HepG2 (cell line): ENCODE results near the gene SEL1L2. TPM values are rescaled to one million over a fixed set of nuclear protein-coding genes. Genes with fewer than 3 reads are reported as not detected.

Experiments
- ATAC-seq: fragments of 200-7000 bp; cut with Tn5 transposase; 3 replicates; pipeline ENCODE4 v1.9.1; 2020; ENCODE audit warnings: mild to moderate bottlenecking, moderate library complexity
- BruUV-seq: library from RNA; stranded (reverse); fragments of 400-500 nt; replicated peaks from 2 replicates; lab custom pipeline; 2021; lab: Mats Ljungman, UMichigan
- CTCF ChIA-PET: fragments of 300-600 bp; formaldehyde crosslinking; extraction: SDS; loops from one replicate; lab custom pipeline; 2021; ENCODE audit warnings: low total read pairs, inconsistent platforms, low intra/inter-chr PET ratio; lab: Yijun Ruan, JAX
- POLR2A ChIA-PET: fragments of 350-600 bp; sonication (Branson Sonifier 250); formaldehyde crosslinking; loops from one replicate; lab custom pipeline; 2020; ENCODE audit warnings: antibody characterized with exemption, inconsistent platforms; lab: Yijun Ruan, JAX
- DNase-seq: peaks from one replicate; pipeline ENCODE4 v3.0.0-alpha.2; 2015; ENCODE audit warnings: low spot score
- FAIRE-seq: peaks from 3 replicates; lab custom pipeline; 2011; peaks lifted over from hg19 to GRCh38; lab: Jason Lieb, UNC
- H2AFZ ChIP-seq: one replicate; pipeline ENCODE4 v1.6.1; 2011; ENCODE audit warnings: low read length, inconsistent platforms
- H3K27ac ChIP-seq: fragments of 300-600 bp; 3 replicates; pipeline ENCODE4 v1.8.0; 2011; ENCODE audit warnings: mixed run types, mild to moderate bottlenecking, mixed read lengths, low read length, inconsistent platforms; ENCODE audit not compliant: insufficient read depth; ENCODE audit errors: extremely low read length
- H3K27me3 ChIP-seq, 2 experiments: fragments of 200-600 bp in 1 of 2; 2 replicates in 1 of 2; 3 replicates in 1 of 2; pipeline versions ENCODE4 v1.6.0 to v1.8.0; 2011; ENCODE audit warnings: low read length in 2 of 2, mild to moderate bottlenecking in 2 of 2, moderate library complexity in 2 of 2, inconsistent platforms in 1 of 2; ENCODE audit not compliant: insufficient read depth in 2 of 2, control insufficient read depth in 1 of 2
- H3K36me3 ChIP-seq, 2 experiments: fragments of 200-600 bp in 1 of 2; replicated peaks in 1 of 2; 2 replicates in 1 of 2; 3 replicates in 1 of 2; pipeline versions ENCODE4 v1.5.1 to v1.8.0; 2011; ENCODE audit warnings: low read length in 2 of 2, inconsistent platforms in 1 of 2; ENCODE audit not compliant: insufficient read depth in 2 of 2, control insufficient read depth in 1 of 2
- H3K4me1 ChIP-seq: 2 replicates; pipeline ENCODE4 v1.5.1; 2012; ENCODE audit warnings: low read length, inconsistent platforms; ENCODE audit not compliant: insufficient read depth
- H3K4me2 ChIP-seq: 2 replicates; pipeline ENCODE4 v1.6.0; 2011; ENCODE audit warnings: low read depth, low read length, inconsistent platforms
- H3K4me3 ChIP-seq, 3 experiments: fragments of 200-600 bp in 1 of 3; sonication (generic), shearing (Covaris generic) in 1 of 3; replicated peaks in 1 of 3; 2 replicates each; pipeline ENCODE4 v1.5.1; 2011 to 2016; ENCODE audit warnings: low read length in 3 of 3, inconsistent platforms in 2 of 3, low read depth in 2 of 3, mild to moderate bottlenecking in 2 of 3, control low read depth in 1 of 3, mixed read lengths in 1 of 3; ENCODE audit not compliant: insufficient read depth in 1 of 3
- H3K79me2 ChIP-seq: one replicate; pipeline ENCODE4 v1.6.1; 2011; ENCODE audit warnings: low read length, inconsistent platforms; ENCODE audit not compliant: insufficient read depth
- H3K9ac ChIP-seq: 2 replicates; pipeline ENCODE4 v1.6.0; 2011; ENCODE audit warnings: mild to moderate bottlenecking, low read depth, low read length, inconsistent platforms; ENCODE audit not compliant: insufficient read depth
- H3K9me3 ChIP-seq: 2 replicates; pipeline ENCODE4 v1.5.1; 2012; ENCODE audit warnings: mild to moderate bottlenecking, low read length
- H4K20me1 ChIP-seq: 2 replicates; pipeline ENCODE4 v1.6.0; 2011; ENCODE audit warnings: inconsistent platforms, mild to moderate bottlenecking, low read length, moderate library complexity; ENCODE audit not compliant: insufficient read depth
- DNMT1 ChIP-seq: sonication (generic); formaldehyde crosslinking; IDR thresholded peaks from 2 replicates; pipeline ENCODE4 v1.5.1; 2020; ENCODE audit warnings: mild to moderate bottlenecking, missing genetic modification reagents
- ETV6 ChIP-seq: sonication (generic); formaldehyde crosslinking; conservative IDR thresholded peaks from 2 replicates; pipeline ENCODE4 v1.4.0; 2020; ENCODE audit warnings: missing genetic modification reagents
- FOXO4 ChIP-seq: sonication (generic); formaldehyde crosslinking; conservative IDR thresholded peaks from 2 replicates; pipeline ENCODE4 v1.8.1; 2023; ENCODE audit warnings: missing genetic modification reagents
- HMG20A ChIP-seq: IDR thresholded peaks from 2 replicates; pipeline ENCODE4 v1.6.1; 2016; ENCODE audit warnings: borderline replicate concordance
- JARID2 ChIP-seq: sonication (generic); formaldehyde crosslinking; IDR thresholded peaks from 2 replicates; pipeline ENCODE4 v1.8.1; 2023; ENCODE audit warnings: missing genetic modification reagents, inconsistent platforms; ENCODE audit not compliant: insufficient replicate concordance
- MEIS1 ChIP-seq: sonication (generic); formaldehyde crosslinking; IDR thresholded peaks from 2 replicates; pipeline ENCODE4 v1.9.0; 2021; ENCODE audit warnings: mild to moderate bottlenecking, missing genetic modification reagents, moderate library complexity, borderline replicate concordance
- NPAS2 ChIP-seq: sonication (generic); formaldehyde crosslinking; IDR thresholded peaks from 2 replicates; pipeline ENCODE4 v1.8.0; 2022; ENCODE audit warnings: mild to moderate bottlenecking, missing genetic modification reagents, borderline replicate concordance
- NR2F6 ChIP-seq, 2 experiments: IDR thresholded peaks; 2 replicates each; pipeline ENCODE4 v1.6.1; 2016; ENCODE audit warnings: antibody characterized with exemption in 1 of 2, mild to moderate bottlenecking in 1 of 2
- PAWR ChIP-seq: sonication (generic); formaldehyde crosslinking; IDR thresholded peaks from 2 replicates; pipeline ENCODE4 v1.4.0; 2020; ENCODE audit warnings: missing genetic modification reagents, mild to moderate bottlenecking, borderline replicate concordance
- REL ChIP-seq: sonication (generic); formaldehyde crosslinking; conservative IDR thresholded peaks from 2 replicates; pipeline ENCODE4 v1.8.0; 2022; ENCODE audit warnings: mild to moderate bottlenecking, missing genetic modification reagents, moderate library complexity
- SOX5 ChIP-seq: IDR thresholded peaks from 2 replicates; pipeline ENCODE4 v1.6.1; 2016; ENCODE audit warnings: borderline replicate concordance
- ZNF234 ChIP-seq: sonication (generic); formaldehyde crosslinking; conservative IDR thresholded peaks from 2 replicates; pipeline ENCODE4 v1.5.1; 2020; ENCODE audit warnings: mild to moderate bottlenecking, missing genetic modification reagents
- ZNF34 ChIP-seq: sonication (generic); formaldehyde crosslinking; IDR thresholded peaks from 2 replicates; pipeline ENCODE4 v1.4.0; 2020; ENCODE audit warnings: mild to moderate bottlenecking, missing genetic modification reagents, borderline replicate concordance
- ZNF362 ChIP-seq: sonication (generic); formaldehyde crosslinking; IDR thresholded peaks from 2 replicates; pipeline ENCODE4 v1.4.0; 2020; ENCODE audit warnings: missing genetic modification reagents, mild to moderate bottlenecking, borderline replicate concordance
- WGBS: methylation state at CpG from one replicate; pipeline ENCODE4 v1.1.6; 2017; ENCODE audit warnings: low lambda C conversion rate; 5-methylcytosine and 5-hydroxymethylcytosine counted together
- in situ Hi-C: cut with HindIII; loops from 2 replicates; pipeline ENCODE4 v1.10.0; 2017; ENCODE audit warnings: low pct_unique_long_range_greater_than_20kb; ENCODE audit not compliant: extremely low pct_ligation_motif_present
- intact Hi-C: fragments of 100-400 bp; cut with micrococcal nuclease; formaldehyde crosslinking; loops from one replicate; pipeline ENCODE4 v1.10.0; 2022; ENCODE audit not compliant: unreplicated experiment
- polyA plus RNA-seq, 8 experiments: library from polyadenylated mRNA; depleted of rRNA in 3 of 8; stranded (reverse) in 7 of 8; unstranded in 1 of 8; fragments of >200 nt; fragmentation: Illumina TruSeq in 4 of 8; extraction: Trizol in 4 of 8; gene quantifications; 2 replicates each; pipeline versions ENCODE4 v1.2.1 to v1.2.3, GENCODE V29; 2011 to 2016; ENCODE audit warnings: low read depth in 4 of 8, missing spikeins in 1 of 8, mixed read lengths in 1 of 8; ENCODE audit not compliant: insufficient read depth in 1 of 8
- total RNA-seq, 5 experiments: library from RNA; depleted of rRNA; stranded (reverse); fragments of >200 nt; fragmentation: Illumina TruSeq; extraction: Trizol; gene quantifications; 2 replicates each; pipeline ENCODE4 v1.2.3, GENCODE V29; 2016; ENCODE audit warnings: low read depth in 1 of 5

Gene SEL1L2
- total and polyA plus RNA-seq, 2 of the 13 experiments (the other 11 are each of a cell fraction or from before 2014, with no cell fraction given): not detected

GRCh38 chr20:13904766-13905165 lies 85.6 kb downstream of the SEL1L2 start:
- ATAC-seq: no peak
- H4K20me1 ChIP-seq: no peaks in the 10 kb centered on the region
- H3K4me3 ChIP-seq: no peak overlapping the region
- in situ Hi-C loops: no loop called here
- H3K9me3 ChIP-seq: no peaks in the 10 kb centered on the region
- no peaks in the 10 kb centered on the region for H3K79me2 ChIP-seq
- CTCF ChIA-PET: no interaction called here
- 37% methylated on average over 3 of the region's 3 CpGs for WGBS
- H3K27ac ChIP-seq: no peak overlapping the region
- TF ChIP-seq NPAS2 (CRISPR knock-in tag): no peak
- no peak for TF ChIP-seq JARID2 (CRISPR knock-in tag)
- TF ChIP-seq HMG20A: no peak
- no peak for TF ChIP-seq DNMT1 (CRISPR knock-in tag)
- TF ChIP-seq SOX5: no peak
- no peak for TF ChIP-seq REL (CRISPR knock-in tag)
- TF ChIP-seq PAWR: no peak
- TF ChIP-seq MEIS1 (CRISPR knock-in tag): no peak
- no peak for TF ChIP-seq ZNF234 (CRISPR knock-in tag)
- TF ChIP-seq ZNF34: no peak
- no peak for TF ChIP-seq ZNF362 (CRISPR knock-in tag)
- TF ChIP-seq ETV6 (CRISPR knock-in tag): no peak
- no peak for TF ChIP-seq NR2F6 (IDR thresholded peaks at IDR 0.05)
- no peak for TF ChIP-seq NR2F6 (CRISPR knock-in tag; IDR thresholded peaks at IDR 0.05)
- no peak for TF ChIP-seq FOXO4 (CRISPR knock-in tag)
- TF ChIP-seq, all 625 proteins: peak for 0
- H3K36me3 ChIP-seq: no peaks in the 10 kb centered on the region
- no peak overlapping the region for H3K9ac ChIP-seq
- POLR2A ChIA-PET: no interaction called here
- no peaks in the 10 kb centered on the region for H3K4me1 ChIP-seq
- no peak for DNase-seq
- intact Hi-C loops: no loop called here
- no TSS peak for BruUV-seq
- H2AFZ ChIP-seq: no peak overlapping the region
- no peaks in the 10 kb centered on the region; a peak in 1 of 5 replicates for H3K27me3 ChIP-seq
- H3K4me2 ChIP-seq: no peak overlapping the region
- no peak for FAIRE-seq
